ENCODE data around the gene EPC2. TPM values are rescaled to one million over a fixed set of nuclear protein-coding genes. Genes with fewer than 3 reads are reported as not detected.

EPC2 gene, protein sequence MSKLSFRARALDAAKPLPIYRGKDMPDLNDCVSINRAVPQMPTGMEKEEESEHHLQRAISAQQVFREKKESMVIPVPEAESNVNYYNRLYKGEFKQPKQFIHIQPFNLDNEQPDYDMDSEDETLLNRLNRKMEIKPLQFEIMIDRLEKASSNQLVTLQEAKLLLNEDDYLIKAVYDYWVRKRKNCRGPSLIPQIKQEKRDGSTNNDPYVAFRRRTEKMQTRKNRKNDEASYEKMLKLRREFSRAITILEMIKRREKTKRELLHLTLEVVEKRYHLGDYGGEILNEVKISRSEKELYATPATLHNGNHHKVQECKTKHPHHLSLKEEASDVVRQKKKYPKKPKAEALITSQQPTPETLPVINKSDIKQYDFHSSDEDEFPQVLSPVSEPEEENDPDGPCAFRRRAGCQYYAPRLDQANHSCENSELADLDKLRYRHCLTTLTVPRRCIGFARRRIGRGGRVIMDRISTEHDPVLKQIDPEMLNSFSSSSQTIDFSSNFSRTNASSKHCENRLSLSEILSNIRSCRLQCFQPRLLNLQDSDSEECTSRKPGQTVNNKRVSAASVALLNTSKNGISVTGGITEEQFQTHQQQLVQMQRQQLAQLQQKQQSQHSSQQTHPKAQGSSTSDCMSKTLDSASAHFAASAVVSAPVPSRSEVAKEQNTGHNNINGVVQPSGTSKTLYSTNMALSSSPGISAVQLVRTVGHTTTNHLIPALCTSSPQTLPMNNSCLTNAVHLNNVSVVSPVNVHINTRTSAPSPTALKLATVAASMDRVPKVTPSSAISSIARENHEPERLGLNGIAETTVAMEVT
- total RNA-seq: 10 to 100 TPM; 28.4 to 32.4 (median 28.6) TPM

DNA sequence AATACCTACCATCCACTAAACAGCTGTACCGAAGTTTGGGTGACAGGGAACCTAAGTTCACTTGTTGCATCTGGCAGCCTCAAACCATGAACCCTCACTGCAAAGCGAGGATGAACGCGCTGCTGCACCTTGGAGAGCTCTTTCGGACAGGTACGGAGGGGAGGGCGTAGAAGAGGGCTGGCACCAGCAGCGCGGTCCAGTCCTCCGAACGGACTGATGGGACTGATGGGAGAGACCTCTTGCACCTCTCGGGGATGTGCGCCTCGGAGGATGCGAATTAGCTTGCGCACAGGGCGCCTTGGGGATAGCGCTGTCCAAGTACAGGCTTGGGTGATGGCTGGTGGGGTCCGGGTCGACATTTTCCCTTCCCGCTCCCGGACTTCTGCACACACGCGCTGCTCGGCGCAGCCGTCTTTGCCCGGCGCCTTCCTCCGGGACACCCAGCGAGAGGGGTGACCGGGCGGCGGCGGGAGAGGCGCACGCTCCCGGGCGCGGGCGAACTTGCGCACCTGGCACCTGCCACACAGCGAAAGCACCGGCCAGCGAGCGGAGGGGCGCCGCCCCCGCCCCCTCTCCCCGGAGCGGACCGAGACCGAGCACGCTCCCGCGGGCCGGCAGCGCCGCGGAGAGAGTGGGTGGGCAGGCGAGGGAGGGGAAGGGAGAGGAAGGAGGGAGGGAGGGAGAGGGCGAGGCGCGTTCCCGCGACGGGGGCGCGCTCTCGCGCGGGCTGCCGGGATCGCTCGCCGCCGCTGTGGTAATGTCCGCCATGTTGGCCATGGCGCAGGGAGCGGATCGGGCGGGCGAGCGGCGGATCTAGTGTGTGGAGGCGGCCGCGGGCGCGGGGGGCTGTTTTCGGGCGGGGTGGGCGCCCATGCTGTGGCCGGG lies at the start of gene EPC2:
Gene EPC2 (plus strand): TSS at position 754 of the 885 bp plus-strand sequence. CDS start 267 bp downstream, outside the sequence.
- Mint-ChIP-seq H3K4me1 (ENCODE audit: low read depth) (peaks cover 38% of the 10 kb centered on the region), H3K4me3 (peak within 1 kb of the TSS; percentile 87)
- peak; percentile 60 to 65 for ATAC-seq

DNA sequence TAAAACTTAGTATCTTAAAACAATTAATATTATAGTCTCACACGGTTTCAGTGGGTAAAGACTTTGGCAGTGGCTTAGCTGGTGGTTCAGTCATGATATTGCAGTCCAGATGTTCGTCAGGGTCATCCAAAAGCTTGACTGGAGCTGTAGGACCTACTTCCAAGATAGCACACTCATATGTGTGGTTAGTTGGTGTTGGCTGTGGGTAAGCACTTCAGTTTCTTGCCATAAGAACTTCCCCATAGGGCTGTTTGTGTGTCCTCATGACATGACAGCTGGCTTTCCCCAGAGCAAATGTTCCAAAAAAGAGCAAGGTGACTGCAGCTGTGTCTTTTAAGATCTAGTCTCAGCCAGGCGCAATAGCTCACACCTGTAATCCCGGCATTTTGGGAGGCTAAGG lies 48.5 kb upstream of the EPC2 start:
- ATAC-seq: no peak
- Mint-ChIP-seq H3K4me3 (no peak overlapping the region), H3K9me3 (peaks cover 5% of the 10 kb centered on the region)

More for the DNA sequence above, at the start of gene EPC2:
- Mint-ChIP-seq H3K9me3 (no peaks in the 10 kb centered on the region), H3K27me3 (ENCODE audit: low read depth) (peaks cover 10% of the 10 kb centered on the region), H3K36me3 (ENCODE audit: insufficient read depth) (peaks cover 5% of the 10 kb centered on the region)
- DNase-seq: peak; percentile 86

DNA sequence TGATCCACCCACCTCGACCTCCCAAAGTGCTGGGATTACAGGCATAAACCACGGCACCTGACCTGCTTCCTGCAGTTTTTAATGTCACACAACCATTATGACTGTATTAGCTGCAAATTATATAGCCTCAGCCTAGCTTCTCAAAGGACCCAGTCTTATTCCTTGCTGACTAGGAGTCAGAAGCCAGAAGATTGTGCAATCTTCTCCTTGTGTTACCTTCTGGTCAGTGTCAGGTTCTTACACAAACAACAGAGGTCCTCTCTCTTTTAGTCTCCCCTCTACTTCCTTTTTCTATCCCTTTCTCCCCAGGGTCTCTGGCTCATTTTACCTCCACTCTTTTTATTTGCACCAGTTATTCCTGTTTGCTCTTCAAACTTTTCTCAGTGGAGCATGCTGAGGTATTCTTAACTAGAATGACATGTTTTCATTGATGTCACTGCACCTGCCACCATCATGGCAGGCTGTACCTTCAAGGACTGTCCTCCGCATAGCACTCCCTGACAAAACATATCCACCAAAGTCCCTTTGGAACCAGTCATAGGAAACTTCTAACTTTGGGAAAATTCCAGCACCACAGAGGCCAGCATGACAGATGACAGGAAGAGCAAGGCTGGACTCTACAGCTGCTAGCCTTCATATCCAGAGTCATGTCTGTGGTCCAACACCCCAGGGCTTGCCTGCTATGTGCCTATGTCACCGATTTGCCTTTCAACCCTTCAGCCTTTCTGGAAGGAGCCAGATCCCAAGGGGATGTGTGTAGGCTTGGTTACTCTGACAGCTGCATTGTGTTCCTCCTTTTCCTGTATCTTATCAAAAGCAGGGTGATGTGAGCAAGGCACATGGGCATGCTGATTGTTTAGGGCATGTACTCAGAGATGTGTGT lies 45.2 kb upstream of the EPC2 start:
- Mint-ChIP-seq H3K36me3 (ENCODE audit: insufficient read depth) (no peaks in the 10 kb centered on the region), H3K4me1 (ENCODE audit: low read depth) (peaks cover 4% of the 10 kb centered on the region), H3K27me3 (ENCODE audit: low read depth) (no peaks in the 10 kb centered on the region), H3K9me3 (peaks cover 13% of the 10 kb centered on the region), H3K4me3 (no peak overlapping the region)
- DNase-seq (no peak), ATAC-seq (no peak)

More for the DNA sequence above, 48.5 kb upstream of the EPC2 start:
- Mint-ChIP-seq H3K4me1 (ENCODE audit: low read depth) (no peaks in the 10 kb centered on the region), H3K36me3 (ENCODE audit: insufficient read depth) (no peaks in the 10 kb centered on the region), H3K27me3 (ENCODE audit: low read depth) (no peaks in the 10 kb centered on the region)
- DNase-seq: no peak

DNA sequence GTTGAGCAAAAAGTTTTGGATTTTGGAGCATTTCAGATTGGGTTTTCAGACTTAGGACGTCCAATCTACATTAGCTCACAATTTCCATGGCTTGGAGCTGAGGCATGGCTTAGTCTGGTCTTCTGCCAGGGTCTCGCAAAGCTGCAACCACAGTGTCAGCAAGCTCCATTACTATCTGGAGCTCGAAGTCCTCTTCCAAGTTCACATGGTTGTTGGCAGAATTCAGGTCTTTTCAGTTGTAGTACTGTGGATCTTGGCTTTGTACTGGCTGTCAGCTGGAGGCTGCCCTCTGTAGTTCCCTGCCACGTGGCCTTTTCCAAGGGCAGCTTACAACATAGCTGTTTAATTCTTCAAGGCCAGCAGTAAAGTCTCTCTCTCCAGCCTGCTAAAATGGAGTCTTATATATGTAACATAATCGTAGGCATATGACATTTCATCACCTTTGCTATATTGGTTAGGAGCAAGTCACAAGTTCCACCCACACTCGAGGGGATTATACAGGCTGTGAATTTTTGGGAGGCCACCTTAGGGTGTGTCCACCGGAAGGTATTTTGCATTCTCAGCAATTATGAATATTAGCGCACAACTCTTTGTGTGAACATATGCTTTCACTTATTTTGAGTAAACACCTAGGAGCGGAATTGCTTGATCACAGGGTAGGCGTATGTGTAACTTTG lies 41.5 kb upstream of the EPC2 start:
- peaks cover 4% of the 10 kb centered on the region for H3K4me1 Mint-ChIP-seq (ENCODE audit: low read depth)
- H3K4me3 Mint-ChIP-seq: no peak overlapping the region
- H3K27me3 Mint-ChIP-seq (ENCODE audit: low read depth): no peaks in the 10 kb centered on the region
- DNase-seq (no peak), ATAC-seq (peak; percentile 66 to 68)
- no peaks in the 10 kb centered on the region for H3K36me3 Mint-ChIP-seq (ENCODE audit: insufficient read depth)
- H3K9me3 Mint-ChIP-seq: peaks cover 13% of the 10 kb centered on the region

DNA sequence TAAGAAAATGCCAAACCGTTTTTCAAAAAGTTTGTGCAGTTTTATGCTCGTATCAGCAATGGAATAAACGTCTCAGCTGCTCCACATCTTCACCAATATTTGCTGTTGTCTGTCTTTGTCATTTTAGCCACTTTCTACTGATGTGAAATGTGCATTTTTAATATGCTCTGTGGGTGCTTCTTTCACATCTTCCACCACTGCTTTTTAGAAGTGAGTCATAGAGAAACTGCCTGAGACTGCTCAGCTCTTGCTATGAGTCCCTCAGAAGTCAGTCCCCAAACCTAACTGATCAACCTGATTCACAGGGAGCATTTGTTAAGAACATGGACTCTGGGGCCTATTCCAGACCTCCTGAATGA lies 41.0 kb upstream of the EPC2 start:
- H3K36me3 Mint-ChIP-seq (ENCODE audit: insufficient read depth): no peaks in the 10 kb centered on the region
- ATAC-seq (peak; percentile 91), DNase-seq (no peak)
- peaks cover 4% of the 10 kb centered on the region for H3K4me1 Mint-ChIP-seq (ENCODE audit: low read depth)
- H3K9me3 Mint-ChIP-seq: peaks cover 13% of the 10 kb centered on the region
- no peaks in the 10 kb centered on the region for H3K27me3 Mint-ChIP-seq (ENCODE audit: low read depth)
- H3K4me3 Mint-ChIP-seq: no peak overlapping the region

DNA sequence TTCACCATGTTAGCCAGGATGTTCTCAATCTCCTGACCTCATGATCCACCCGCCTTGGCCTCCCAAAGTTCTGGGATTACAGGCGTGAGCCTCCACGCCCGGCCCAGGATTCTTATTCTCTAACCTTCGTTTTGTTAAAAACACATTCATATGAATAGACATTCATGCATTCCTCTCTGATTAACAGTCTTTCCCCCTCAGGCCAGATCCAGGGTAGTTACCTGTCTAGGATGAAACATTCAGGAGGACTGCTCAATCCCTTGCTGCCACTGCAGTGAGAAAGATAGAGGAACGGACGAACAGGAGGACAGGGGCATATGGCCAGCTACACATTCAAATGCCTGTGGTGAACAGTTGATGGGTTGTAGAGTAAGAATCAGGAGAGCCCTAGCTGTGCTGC lies 39.6 kb upstream of the EPC2 start:
- Mint-ChIP-seq H3K4me1 (ENCODE audit: low read depth) (peaks cover 4% of the 10 kb centered on the region), H3K9me3 (peaks cover 13% of the 10 kb centered on the region), H3K36me3 (ENCODE audit: insufficient read depth) (no peaks in the 10 kb centered on the region), H3K4me3 (no peak overlapping the region), H3K27me3 (ENCODE audit: low read depth) (no peaks in the 10 kb centered on the region)
- ATAC-seq: no peak
- no peak for DNase-seq

DNA sequence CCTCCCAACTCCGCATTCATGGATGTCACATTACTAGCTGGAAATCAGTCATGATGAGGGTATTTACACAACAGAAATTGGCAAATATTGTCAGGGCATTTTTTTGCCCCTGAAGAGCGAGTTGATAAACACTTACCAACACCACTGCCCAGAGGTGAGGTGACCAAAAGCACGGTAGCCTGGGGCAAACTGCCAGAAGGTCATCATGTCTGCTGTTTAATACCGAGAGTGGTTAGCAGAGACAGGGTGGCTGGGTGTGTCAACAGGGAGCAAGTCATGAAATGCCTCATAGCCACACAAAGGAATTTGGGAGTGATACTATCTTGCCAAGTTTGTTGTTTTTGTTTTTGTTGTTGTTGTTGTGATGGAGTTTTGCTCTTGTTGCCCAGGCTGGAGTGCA lies 37.0 kb upstream of the EPC2 start:
- no peak for ATAC-seq
- Mint-ChIP-seq H3K4me1 (ENCODE audit: low read depth) (peaks cover 4% of the 10 kb centered on the region), H3K36me3 (ENCODE audit: insufficient read depth) (no peaks in the 10 kb centered on the region), H3K9me3 (peaks cover 8% of the 10 kb centered on the region), H3K4me3 (no peak overlapping the region), H3K27me3 (ENCODE audit: low read depth) (no peaks in the 10 kb centered on the region)
- no peak for DNase-seq

DNA sequence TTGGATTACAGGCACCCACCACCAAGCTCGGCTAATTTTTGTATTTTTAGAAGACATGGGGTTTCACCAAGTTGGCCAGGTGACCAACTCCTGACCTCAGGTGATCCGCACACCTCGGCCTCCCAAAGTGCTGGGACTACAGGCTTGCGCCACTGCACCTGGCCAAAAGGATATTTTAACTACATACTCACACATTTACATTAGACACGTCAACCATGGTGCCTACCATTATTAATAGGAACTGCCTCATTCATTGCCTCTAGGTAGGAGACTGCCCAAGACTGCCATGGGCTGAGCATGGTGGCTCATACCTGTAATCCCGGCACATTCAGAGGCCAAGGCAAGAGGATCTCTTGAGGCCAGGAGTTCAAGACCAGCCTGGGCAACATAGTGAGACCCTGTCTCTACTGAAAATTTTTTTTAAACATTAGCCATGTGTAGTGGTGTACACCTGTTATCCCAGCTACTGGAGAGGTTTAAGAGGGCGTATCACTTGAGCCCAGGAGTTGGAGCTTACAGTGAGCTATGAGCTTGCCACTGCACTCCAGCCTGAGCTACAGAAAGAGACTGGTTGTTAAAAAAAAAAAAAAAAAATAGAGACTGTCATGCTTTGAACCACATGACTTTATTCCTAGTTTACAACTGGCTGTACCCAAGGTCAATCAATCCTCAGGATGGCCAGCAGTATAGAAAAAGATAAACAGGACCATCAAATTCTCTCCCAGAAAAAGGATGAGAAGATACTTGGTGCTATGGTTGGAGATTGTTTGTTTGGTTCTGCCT lies 31.1 kb upstream of the EPC2 start:
- H3K9me3 Mint-ChIP-seq: no peaks in the 10 kb centered on the region
- peaks cover 11% of the 10 kb centered on the region for H3K4me1 Mint-ChIP-seq (ENCODE audit: low read depth)
- no peaks in the 10 kb centered on the region for H3K36me3 Mint-ChIP-seq (ENCODE audit: insufficient read depth)
- DNase-seq (no peak), ATAC-seq (no peak)
- no peak overlapping the region for H3K4me3 Mint-ChIP-seq
- no peaks in the 10 kb centered on the region for H3K27me3 Mint-ChIP-seq (ENCODE audit: low read depth)

DNA sequence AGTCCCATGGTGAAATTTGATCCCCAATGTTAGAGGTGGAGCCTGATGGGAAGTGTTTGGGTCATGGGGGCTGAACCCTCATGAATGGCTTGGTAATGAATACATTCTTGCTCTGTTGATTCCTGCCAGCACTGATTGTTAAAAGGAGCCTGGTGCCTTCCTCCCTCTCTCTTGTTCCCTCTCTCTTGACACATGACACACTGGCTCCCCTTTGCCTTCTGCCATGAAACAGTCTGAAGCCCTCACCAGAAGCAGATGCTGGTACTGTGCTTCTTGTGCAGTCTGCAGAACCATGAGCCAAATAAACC lies 30.6 kb upstream of the EPC2 start:
- DNase-seq (no peak), ATAC-seq (peak; percentile 17 to 25)
- H3K27me3 Mint-ChIP-seq (ENCODE audit: low read depth): no peaks in the 10 kb centered on the region
- peaks cover 11% of the 10 kb centered on the region for H3K4me1 Mint-ChIP-seq (ENCODE audit: low read depth)
- no peak overlapping the region for H3K4me3 Mint-ChIP-seq
- no peaks in the 10 kb centered on the region for H3K9me3 Mint-ChIP-seq
- no peaks in the 10 kb centered on the region for H3K36me3 Mint-ChIP-seq (ENCODE audit: insufficient read depth)

DNA sequence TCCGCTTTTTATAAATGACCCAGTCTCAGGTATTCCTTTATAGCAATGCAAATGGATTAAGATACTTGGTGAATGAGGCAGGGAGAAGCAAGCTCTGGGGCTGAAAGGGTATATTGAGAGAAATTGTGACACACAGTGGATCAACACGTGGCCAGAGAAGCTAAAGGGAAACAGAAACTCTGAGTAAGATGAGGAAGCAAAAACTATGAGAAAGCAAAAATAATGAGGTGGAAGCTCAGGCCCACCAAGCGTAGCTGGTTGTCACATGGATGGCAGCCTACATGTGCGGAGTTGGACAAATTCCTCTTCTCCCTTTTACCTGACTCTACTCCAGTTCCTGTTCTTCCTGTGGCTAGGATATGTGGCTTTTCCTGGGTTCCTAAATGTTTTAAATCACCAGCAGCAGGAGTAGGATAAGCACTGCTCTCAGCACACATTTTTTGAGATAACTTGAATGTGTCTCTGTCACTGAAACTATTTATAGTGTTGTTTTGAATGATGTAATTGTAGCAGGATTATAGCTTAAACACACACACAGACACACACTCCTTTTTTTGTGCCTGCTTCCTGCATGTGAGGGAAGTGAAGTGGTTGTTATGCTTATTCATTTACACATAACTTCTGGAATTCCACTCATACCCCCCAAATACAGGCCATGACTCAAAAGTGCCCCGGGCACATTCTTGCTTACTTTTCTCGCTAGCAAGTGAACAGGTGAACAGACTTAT lies 30.1 kb upstream of the EPC2 start:
- H3K27me3 Mint-ChIP-seq (ENCODE audit: low read depth): no peaks in the 10 kb centered on the region
- H3K9me3 Mint-ChIP-seq: no peaks in the 10 kb centered on the region
- H3K4me3 Mint-ChIP-seq: no peak overlapping the region
- ATAC-seq: peak; percentile 76 to 89
- no peaks in the 10 kb centered on the region for H3K36me3 Mint-ChIP-seq (ENCODE audit: insufficient read depth)
- H3K4me1 Mint-ChIP-seq (ENCODE audit: low read depth): peaks cover 11% of the 10 kb centered on the region
- DNase-seq: no peak

DNA sequence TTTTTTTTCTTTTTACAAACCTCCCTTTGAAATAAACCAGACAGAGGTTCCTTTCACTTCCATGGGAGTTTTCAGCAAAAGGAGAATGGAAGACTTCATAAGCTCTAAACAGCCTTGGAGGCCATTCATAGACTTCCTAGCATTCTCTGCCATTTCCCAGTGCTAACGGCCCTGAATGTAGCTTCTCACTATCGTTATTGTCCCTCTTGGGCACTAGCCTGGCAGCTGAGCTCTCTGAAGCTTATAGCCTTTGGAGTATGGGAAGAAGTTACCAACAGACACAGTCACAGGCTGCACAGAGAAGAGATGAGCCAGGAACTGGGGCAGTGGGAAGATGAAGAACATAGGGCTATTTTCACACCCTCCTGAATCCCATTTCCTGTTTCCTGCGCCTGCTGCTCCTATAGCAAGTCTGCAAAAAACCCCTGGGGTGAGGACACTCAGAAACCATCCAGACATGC lies 29.1 kb upstream of the EPC2 start:
- ATAC-seq: no peak
- no peaks in the 10 kb centered on the region for H3K27me3 Mint-ChIP-seq (ENCODE audit: low read depth)

DNA sequence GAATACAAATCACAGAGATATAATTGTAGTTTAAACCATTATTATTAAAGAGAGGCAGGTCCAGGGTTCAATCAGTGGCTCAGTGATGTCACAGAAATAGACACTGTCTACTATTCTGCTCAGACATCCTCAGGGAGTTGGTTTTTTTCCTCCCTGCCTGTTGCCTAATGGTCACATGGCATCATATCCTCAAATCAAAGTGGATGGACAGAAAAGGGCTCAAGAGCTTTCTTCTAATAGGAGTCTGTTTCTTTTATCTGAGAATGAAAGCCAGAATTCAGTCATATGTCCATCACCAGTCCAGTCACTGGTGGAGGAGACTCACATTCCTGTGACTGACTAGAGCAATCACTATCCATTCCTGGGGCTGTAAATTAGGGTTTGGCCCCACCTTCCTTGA lies 27.9 kb upstream of the EPC2 start:
- Mint-ChIP-seq H3K9me3 (no peaks in the 10 kb centered on the region), H3K4me1 (ENCODE audit: low read depth) (peaks cover 11% of the 10 kb centered on the region), H3K27me3 (ENCODE audit: low read depth) (no peaks in the 10 kb centered on the region), H3K36me3 (ENCODE audit: insufficient read depth) (no peaks in the 10 kb centered on the region), H3K4me3 (no peak overlapping the region)
- DNase-seq (no peak), ATAC-seq (no peak)

More for the DNA sequence above, 29.1 kb upstream of the EPC2 start:
- H3K4me3 Mint-ChIP-seq: no peak overlapping the region
- H3K36me3 Mint-ChIP-seq (ENCODE audit: insufficient read depth): no peaks in the 10 kb centered on the region
- H3K9me3 Mint-ChIP-seq: no peaks in the 10 kb centered on the region
- DNase-seq: no peak
- peaks cover 11% of the 10 kb centered on the region for H3K4me1 Mint-ChIP-seq (ENCODE audit: low read depth)

Data from activated T-cell treated with anti-CD3 and anti-CD28 coated beads, Interleukin-2, amount 50 U/mL, for 4 hours (primary cell).